Right atrium auricular region (tissue), 2 donors: Measurements from ENCODE around the gene MAP4. TPM values are rescaled to one million over a fixed set of nuclear protein-coding genes. Genes with fewer than 3 reads are reported as not detected.

ENCODE experiments used
- DNase-seq: peaks from one replicate; pipeline ENCODE4 v3.0.0-alpha.2; 2019; ENCODE audit warnings: low spot score
- H3K27ac ChIP-seq, 2 donors: fragments of 200-600 bp; sonication (generic); 1 replicate in 1 of 2; 2 replicates in 1 of 2; pipeline ENCODE4 v1.5.1; 2016 to 2019
- H3K27me3 ChIP-seq, 2 donors: fragments of 200-600 bp; sonication (generic); one replicate each; pipeline versions ENCODE4 v1.5.1 to v1.6.0; 2017 to 2019
- H3K36me3 ChIP-seq: fragments of 200-600 bp; sonication (generic); one replicate; pipeline ENCODE4 v1.5.1; 2016
- H3K4me1 ChIP-seq, 2 donors: fragments of 200-600 bp; sonication (generic); one replicate each; pipeline versions ENCODE4 v1.5.1 to v1.6.0; 2017 to 2019
- H3K4me3 ChIP-seq, 2 donors: fragments of 200-600 bp; sonication (generic); 1 replicate in 1 of 2; 2 replicates in 1 of 2; pipeline ENCODE4 v1.5.1; 2017 to 2019; ENCODE audit warnings: mild to moderate bottlenecking in 1 of 2, moderate library complexity in 1 of 2
- H3K9me3 ChIP-seq, 2 donors: fragments of 200-600 bp; sonication (generic); one replicate each; pipeline ENCODE4 v1.5.1; 2019
- total RNA-seq, 2 donors: library from RNA; depleted of rRNA; stranded (reverse); fragments of >200 nt; gene quantifications; one replicate each; pipeline ENCODE4 v1.1.0, GENCODE V29; 2016
- TF ChIP-seq, protein P1 (sequence below), 2 donors: fragments of 200-600 bp; sonication (generic); IDR thresholded peaks; one replicate each; pipeline ENCODE4 v1.5.1; 2019; ENCODE audit warnings: antibody characterized with exemption in 2 of 2

Gene MAP4
- total RNA-seq, 2 donors from 2014 or later, result 428 to 552 TPM

DNA sequence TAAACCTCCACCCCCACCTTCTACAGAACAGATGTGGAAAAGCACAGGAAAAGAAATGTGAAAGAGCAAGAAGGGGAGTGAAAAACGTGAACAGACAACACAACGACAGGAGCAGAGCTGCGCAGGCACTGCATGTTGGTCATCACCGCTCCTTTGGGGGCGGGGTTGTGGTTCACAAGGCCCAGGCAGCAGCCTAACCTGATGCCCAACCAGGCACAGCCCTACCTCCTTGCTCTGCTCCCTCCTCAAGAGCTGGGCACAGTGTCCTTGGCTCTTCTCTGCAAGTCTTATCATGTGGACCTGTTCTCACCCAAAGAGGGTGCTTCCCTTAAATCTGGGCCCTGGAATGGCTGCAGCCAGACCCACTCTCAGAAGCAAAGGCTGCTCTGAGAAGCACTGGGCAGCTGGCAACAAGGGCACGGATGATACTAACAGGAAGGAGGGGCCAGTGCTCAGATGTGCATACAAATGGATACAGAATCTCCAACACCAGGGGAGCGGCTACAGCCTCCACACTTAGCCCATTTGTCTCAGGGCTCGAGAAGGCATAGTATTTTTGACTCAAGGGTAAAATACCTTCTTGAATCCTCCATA lies 148.7 kb downstream of the MAP4 start:
- H3K4me1 ChIP-seq, result no peaks in the 10 kb centered on the region
- TF ChIP-seq, protein P1, sequence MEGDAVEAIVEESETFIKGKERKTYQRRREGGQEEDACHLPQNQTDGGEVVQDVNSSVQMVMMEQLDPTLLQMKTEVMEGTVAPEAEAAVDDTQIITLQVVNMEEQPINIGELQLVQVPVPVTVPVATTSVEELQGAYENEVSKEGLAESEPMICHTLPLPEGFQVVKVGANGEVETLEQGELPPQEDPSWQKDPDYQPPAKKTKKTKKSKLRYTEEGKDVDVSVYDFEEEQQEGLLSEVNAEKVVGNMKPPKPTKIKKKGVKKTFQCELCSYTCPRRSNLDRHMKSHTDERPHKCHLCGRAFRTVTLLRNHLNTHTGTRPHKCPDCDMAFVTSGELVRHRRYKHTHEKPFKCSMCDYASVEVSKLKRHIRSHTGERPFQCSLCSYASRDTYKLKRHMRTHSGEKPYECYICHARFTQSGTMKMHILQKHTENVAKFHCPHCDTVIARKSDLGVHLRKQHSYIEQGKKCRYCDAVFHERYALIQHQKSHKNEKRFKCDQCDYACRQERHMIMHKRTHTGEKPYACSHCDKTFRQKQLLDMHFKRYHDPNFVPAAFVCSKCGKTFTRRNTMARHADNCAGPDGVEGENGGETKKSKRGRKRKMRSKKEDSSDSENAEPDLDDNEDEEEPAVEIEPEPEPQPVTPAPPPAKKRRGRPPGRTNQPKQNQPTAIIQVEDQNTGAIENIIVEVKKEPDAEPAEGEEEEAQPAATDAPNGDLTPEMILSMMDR (IDR thresholded peaks at IDR 0.05), result no peak
- H3K9me3 ChIP-seq, result no peaks in the 10 kb centered on the region
- no peak overlapping the region for H3K4me3 ChIP-seq
- H3K36me3 ChIP-seq, result peaks cover 97% of the 10 kb centered on the region
- DNase-seq, result no peak
- no peaks in the 10 kb centered on the region for H3K27me3 ChIP-seq
- no peak overlapping the region for H3K27ac ChIP-seq

DNA sequence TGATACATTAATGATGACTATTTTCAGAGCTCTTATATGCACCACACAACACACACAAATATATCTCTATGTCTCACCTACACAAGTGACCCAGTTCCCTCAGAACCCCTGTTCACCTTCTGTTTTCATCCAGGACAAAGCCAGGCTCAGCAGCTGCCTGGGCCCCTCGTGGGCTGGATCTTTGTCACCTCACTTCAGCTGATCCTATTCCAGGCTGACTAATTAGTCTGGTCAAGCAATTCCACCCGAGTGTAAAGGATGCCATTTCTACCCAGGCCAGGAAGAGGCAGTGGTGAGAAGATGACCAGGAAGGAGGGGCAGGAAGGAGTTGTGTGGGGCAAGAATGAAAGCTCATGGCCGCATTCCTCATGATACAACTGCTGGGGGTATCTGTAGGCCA lies 151.0 kb downstream of the MAP4 start:
- H3K9me3 ChIP-seq, result no peaks in the 10 kb centered on the region
- no peaks in the 10 kb centered on the region for H3K27me3 ChIP-seq
- DNase-seq, result no peak
- TF ChIP-seq, protein P1 (IDR thresholded peaks at IDR 0.05), result no peak
- H3K27ac ChIP-seq, result no peak overlapping the region
- H3K4me3 ChIP-seq, result no peak overlapping the region
- H3K36me3 ChIP-seq, result peaks cover 87% of the 10 kb centered on the region
- H3K4me1 ChIP-seq, result no peaks in the 10 kb centered on the region

DNA sequence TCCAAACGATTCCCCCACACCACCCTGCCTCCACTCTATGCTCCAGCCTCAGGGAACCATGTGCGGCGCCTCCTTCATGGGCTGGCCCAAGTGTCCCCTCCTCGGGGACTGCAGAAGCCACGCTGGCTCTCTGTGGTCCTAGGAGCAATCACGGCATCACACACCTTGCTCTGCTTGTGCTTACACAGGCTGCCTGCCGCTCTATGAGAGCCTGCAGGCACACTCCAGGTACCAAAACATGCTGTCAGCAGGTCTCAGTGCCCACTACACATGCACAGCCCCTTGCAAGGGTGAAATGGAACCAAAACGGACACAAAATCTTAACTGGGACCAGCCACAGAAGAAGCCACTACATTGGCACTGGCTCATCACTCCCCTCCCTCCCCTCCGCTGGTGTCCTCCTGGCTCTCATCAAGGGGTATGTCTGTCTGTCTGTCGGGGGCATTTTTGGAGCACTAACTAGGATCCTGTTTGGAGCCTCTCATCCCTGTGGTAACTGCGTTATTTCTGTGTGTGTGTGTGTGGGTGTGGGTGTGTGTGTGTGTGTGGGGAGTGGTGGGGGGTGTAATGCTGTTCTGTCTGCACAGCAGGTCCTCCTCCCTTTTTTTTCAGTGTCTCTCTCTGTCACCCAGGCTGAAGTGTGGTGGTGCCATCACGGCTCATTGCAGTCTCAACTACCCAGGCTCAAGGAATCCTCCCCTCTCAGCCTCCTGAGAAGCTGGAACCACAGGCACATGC lies 152.7 kb downstream of the MAP4 start:
- Histone ChIP-seq H3K27me3 (no peaks in the 10 kb centered on the region), H3K9me3 (no peaks in the 10 kb centered on the region), H3K4me1 (no peaks in the 10 kb centered on the region), H3K27ac (no peak overlapping the region), H3K4me3 (no peak overlapping the region), H3K36me3 (peaks cover 83% of the 10 kb centered on the region)
- no peak for DNase-seq
- TF ChIP-seq, protein P1 (IDR thresholded peaks at IDR 0.05), result no peak

DNA sequence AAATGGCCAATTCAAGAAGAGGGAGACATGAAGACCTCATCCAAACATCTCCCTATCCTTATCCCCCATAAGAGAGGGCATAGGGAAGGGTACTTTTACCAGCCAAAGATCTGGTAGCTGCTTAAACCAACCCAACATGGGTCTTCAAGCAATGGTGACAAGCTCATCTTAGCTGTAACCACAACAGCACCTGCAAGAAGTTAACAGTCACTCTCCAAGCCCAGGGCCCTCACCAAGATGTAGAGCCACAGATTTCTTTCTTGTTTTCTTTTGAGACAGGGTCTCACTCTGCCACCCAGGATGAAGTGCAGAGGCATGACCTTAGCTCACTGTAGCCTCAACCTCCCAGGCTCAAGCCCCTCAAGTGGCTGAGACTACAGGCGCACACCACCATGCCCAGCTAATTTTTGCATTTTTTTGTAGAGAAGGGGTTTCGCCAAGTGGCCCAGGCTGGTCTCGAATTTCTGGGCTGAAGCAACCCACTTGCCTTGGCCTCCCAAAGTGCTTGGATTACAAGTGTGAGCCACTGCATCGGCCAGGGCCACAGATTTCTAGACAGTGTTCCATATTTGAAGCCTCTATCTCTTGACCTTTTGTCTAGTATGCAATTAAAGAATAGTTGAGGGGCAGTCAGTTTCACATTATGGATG lies 156.1 kb downstream of the MAP4 start:
- H3K27ac ChIP-seq, result no peak overlapping the region
- H3K4me1 ChIP-seq, result no peaks in the 10 kb centered on the region
- H3K4me3 ChIP-seq, result no peak overlapping the region
- H3K9me3 ChIP-seq, result no peaks in the 10 kb centered on the region
- TF ChIP-seq, protein P1 (IDR thresholded peaks at IDR 0.05), result no peak
- H3K27me3 ChIP-seq, result no peaks in the 10 kb centered on the region
- peaks cover 83% of the 10 kb centered on the region for H3K36me3 ChIP-seq
- no peak for DNase-seq

DNA sequence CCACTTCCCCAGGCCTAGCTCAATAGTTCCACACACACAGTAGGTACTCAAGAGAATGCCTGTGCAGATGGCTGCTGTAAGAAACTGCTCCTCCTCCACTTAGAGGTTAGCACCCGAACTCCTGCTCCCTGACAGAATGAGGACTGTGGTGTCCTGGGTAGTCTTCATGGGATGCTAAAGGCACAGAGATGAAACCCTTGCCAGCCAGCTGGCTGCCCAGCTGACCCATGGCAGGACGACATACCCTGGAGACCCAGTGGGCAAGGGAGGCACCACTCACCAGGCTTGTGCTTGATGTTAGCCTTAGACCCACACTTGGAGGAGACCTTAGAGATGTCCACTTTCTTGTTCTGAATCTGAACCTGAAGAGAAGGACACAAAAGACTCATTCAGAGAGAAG lies 159.1 kb downstream of the MAP4 start:
- no peak for DNase-seq
- Histone ChIP-seq H3K27ac (no peak overlapping the region), H3K36me3 (peaks cover 90% of the 10 kb centered on the region), H3K9me3 (no peaks in the 10 kb centered on the region), H3K4me3 (no peak overlapping the region), H3K27me3 (no peaks in the 10 kb centered on the region), H3K4me1 (no peaks in the 10 kb centered on the region)
- TF ChIP-seq, protein P1 (IDR thresholded peaks at IDR 0.05), result no peak
